Chondrocyte (in vitro differentiated cells): ENCODE measurements around the gene N4BP2L2. TPM values are rescaled to one million over a fixed set of nuclear protein-coding genes. Genes with fewer than 3 reads are reported as not detected.

ENCODE experiments used
- DNase-seq: peaks from one replicate; pipeline ENCODE4 v3.0.0; 2021; ENCODE audit warnings: mixed read lengths, low spot score
- H3K27ac Mint-ChIP-seq: one replicate; pipeline ENCODE4 v1.8.0; 2021; ENCODE audit warnings: mild to moderate bottlenecking, moderate library complexity, mixed read lengths; ENCODE audit not compliant: unreplicated experiment
- H3K27me3 Mint-ChIP-seq: 2 replicates; pipeline ENCODE4 v1.8.0; 2021; ENCODE audit warnings: low read depth, mixed read lengths
- H3K36me3 Mint-ChIP-seq: 2 replicates; pipeline ENCODE4 v1.8.0; 2021; ENCODE audit warnings: low read depth, mixed read lengths
- H3K4me1 Mint-ChIP-seq: 2 replicates; pipeline ENCODE4 v1.8.0; 2021; ENCODE audit warnings: low read depth, mild to moderate bottlenecking, mixed read lengths
- H3K4me3 Mint-ChIP-seq: one replicate; pipeline ENCODE4 v1.8.0; 2021; ENCODE audit warnings: mild to moderate bottlenecking, moderate library complexity, mixed read lengths; ENCODE audit not compliant: unreplicated experiment
- H3K9me3 Mint-ChIP-seq: 2 replicates; pipeline ENCODE4 v1.8.0; 2021; ENCODE audit warnings: low read depth, mixed read lengths
- CTCF ChIP-seq: fragments of 200-600 bp; sonication (generic); IDR thresholded peaks from 2 replicates; pipeline ENCODE4 v1.5.0; 2021; ENCODE audit warnings: antibody characterized with exemption, mild to moderate bottlenecking, moderate library complexity
- total RNA-seq: library from RNA; stranded (reverse); gene quantifications from 3 replicates; pipeline ENCODE4 v1.2.1, GENCODE V29; 2021

Gene N4BP2L2
- total RNA-seq, 1 donor from 2014 or later: 90.0 TPM

DNA sequence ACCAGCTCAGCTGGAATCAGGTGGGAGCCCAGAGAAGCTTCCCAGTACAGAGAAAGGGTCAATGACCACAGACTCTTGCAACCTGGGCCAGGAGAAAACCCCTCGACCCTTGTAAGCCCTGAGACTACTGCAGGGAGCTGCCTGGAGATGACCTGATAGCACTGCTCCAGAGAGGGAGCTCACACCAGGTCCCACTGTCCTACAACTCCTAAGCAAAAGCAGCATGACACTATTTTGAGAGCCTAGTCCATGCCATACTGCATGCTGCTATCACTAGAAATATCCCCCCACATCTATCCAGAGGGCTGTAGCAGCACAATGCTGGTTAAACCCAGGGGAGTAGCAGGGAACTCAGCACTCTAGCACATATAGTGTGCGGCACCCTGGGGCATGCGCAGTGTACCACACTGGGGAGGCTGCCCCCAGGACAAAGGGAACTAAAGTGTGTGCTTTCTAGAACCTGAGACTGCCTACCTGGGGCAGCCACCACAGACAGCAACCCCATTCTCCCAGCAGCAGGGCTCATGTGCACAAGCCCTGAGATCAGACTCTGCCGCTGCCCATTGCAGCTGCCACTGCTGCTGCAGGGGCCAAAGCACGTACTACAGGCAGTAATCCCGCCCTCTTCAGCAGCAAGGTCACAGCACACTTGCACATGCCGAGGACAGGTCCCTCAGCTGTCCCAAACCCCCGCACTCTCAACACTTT is 83.6 kb downstream of the N4BP2L2 start:
- no peak for DNase-seq
- TF ChIP-seq CTCF: no peak
- Mint-ChIP-seq H3K27me3 (no peaks in the 10 kb centered on the region), H3K27ac (no peak overlapping the region), H3K36me3 (peaks cover 38% of the 10 kb centered on the region), H3K4me1 (peaks cover 9% of the 10 kb centered on the region), H3K4me3 (no peak overlapping the region), H3K9me3 (peaks cover 26% of the 10 kb centered on the region)

DNA sequence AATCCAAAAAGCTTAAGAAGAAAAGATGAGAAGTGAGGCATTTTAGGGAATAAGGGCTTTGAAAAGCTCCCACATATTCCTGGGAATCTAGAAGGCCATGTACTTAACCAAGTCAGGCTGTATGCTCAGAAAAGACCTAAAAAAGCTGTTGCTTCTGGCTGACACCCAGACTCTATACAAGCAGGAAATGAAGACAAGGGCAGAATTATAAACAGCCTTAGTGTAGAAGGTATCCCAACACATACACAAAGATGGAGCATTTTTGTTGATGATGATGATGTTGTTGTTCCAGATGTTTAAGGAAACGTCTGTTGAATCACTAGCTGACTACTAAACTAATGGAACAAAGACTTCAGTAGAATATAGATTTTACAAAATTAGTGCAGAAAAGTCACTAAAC is 84.6 kb downstream of the N4BP2L2 start:
- DNase-seq: no peak
- H3K27me3 Mint-ChIP-seq: no peaks in the 10 kb centered on the region
- H3K4me1 Mint-ChIP-seq: peaks cover 12% of the 10 kb centered on the region
- peaks cover 19% of the 10 kb centered on the region for H3K9me3 Mint-ChIP-seq
- TF ChIP-seq CTCF: no peak
- H3K27ac Mint-ChIP-seq: no peak overlapping the region
- no peak overlapping the region for H3K4me3 Mint-ChIP-seq
- H3K36me3 Mint-ChIP-seq: peaks cover 30% of the 10 kb centered on the region

DNA sequence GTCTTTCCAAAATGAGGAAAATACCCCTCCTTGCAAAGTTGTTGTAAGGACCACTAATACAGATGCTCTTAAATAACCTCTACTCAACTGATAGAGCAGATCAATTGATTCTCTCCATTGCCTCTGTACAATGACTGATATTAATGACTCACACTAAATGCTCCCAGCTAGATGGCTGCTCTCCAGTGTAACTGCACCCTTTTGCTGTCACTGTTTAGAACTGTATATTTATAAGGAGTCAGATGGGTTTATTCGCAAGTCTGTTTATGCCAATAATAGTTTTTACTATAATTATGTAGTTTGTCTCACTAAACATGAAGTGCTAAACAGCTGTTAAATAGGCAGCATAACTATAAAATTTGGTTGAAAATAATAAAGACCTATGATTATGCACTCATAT is 89.6 kb downstream of the N4BP2L2 start:
- H3K4me3 Mint-ChIP-seq: no peak overlapping the region
- peaks cover 13% of the 10 kb centered on the region for H3K4me1 Mint-ChIP-seq
- no peak overlapping the region for H3K27ac Mint-ChIP-seq
- no peaks in the 10 kb centered on the region for H3K27me3 Mint-ChIP-seq
- DNase-seq: no peak
- H3K36me3 Mint-ChIP-seq: peaks cover 11% of the 10 kb centered on the region
- no peaks in the 10 kb centered on the region for H3K9me3 Mint-ChIP-seq
- no peak for TF ChIP-seq CTCF

DNA sequence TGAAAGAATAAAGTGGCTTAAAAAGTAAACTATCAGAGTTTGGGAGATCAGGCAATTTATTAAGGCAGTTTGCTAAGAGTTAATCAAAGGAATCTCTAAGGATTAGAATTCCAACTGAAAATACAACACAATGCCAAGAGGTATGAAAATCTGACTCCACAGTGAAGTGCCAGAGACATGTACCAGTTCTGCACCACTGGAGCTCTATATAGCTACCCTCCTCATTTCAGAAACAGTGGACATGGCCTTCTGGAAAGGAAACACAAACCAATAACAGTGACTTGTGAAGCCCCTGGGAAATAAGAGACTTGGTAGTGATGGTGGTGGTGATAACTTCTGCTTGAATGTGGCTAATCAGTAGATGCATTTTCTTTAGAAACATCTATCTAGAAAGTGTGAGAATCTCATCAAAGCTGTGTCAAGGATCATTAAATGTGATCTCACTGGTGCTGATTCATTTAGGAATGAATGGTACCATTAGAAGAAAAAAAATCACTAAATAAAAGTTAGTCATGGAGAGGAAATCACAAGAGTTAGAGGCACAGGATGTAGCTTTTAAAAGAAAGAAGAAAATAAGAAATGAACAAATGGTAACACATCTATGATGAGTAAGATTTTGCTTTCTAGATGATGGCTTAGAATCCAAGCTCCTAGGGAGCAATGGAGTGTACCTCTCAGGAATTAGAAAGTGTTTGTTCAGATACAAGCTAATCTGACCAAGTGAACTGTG is 90.5 kb downstream of the N4BP2L2 start:
- H3K9me3 Mint-ChIP-seq: no peaks in the 10 kb centered on the region
- H3K27me3 Mint-ChIP-seq: no peaks in the 10 kb centered on the region
- no peak overlapping the region for H3K27ac Mint-ChIP-seq
- no peak for TF ChIP-seq CTCF
- H3K36me3 Mint-ChIP-seq: peaks cover 11% of the 10 kb centered on the region
- H3K4me3 Mint-ChIP-seq: no peak overlapping the region
- peaks cover 7% of the 10 kb centered on the region for H3K4me1 Mint-ChIP-seq
- no peak for DNase-seq

DNA sequence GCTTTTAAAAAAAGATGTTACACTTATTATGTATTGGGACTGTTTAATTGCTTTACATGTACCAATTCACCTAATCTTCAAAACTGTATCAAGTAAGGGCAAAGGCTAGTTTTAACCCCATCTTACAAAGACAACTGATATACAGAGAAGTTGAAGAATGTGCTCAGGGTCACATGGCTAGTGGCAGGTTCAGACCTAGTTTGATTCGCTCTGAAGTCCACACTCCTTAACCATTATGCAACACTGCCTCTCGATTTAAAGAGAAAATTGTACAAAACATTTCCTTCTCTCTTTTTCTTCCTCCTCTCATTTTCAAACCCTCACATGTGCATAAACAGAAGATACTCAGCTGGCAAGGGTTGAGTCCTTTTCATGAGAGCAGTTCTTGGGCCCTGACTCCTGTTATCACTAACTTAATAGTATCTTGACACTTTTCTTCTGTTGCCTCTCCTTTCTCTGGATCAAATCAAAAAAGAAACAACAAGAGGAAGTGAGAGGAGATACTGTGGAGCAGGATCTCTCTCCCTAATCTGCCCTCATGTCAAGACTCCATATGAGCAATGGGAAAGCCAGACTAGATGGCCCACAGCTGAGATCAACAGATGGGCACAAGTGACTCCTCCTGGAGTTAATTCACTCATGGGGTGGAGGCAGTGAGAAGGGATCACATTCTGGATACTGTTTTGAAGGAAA is 91.7 kb downstream of the N4BP2L2 start:
- Mint-ChIP-seq H3K27me3 (no peaks in the 10 kb centered on the region), H3K36me3 (peaks cover 17% of the 10 kb centered on the region), H3K9me3 (no peaks in the 10 kb centered on the region), H3K4me3 (no peak overlapping the region), H3K4me1 (peaks cover 7% of the 10 kb centered on the region), H3K27ac (peak overlapping the region; percentile 23)
- no peak for DNase-seq
- TF ChIP-seq CTCF: no peak
